HG02970 (cell line): ENCODE data around the gene PRKG2.

Source experiments
- ATAC-seq: cut with Tn5 transposase; IDR thresholded peaks from one replicate; pipeline ENCODE4 v1.9.1; 2021; ENCODE audit warnings: mild to moderate bottlenecking, moderate library complexity, moderate number of reproducible peaks; ENCODE audit not compliant: unreplicated experiment, low FRiP score

Gene PRKG2

GRCh38 chr4:81113024-81113423 lies 102.0 kb downstream of the PRKG2 start:
- ATAC-seq: no peak

DNA sequence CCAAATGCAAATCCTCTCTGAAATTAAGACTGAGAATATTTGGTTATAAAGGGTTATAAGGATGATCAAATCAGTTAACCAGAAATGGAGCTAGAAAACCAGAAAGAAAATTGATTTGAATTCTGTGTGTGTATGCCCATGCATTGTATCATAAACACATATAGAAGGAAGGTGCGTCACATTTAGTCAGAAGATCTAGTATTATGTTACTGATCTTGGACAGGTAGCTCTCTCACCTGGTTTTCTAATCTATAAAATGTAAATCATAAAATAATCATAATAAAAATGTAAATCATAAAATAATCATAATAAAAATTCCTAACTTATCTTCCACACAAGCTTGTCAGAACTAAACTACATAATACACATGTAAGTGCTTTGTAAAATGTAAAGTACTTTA lies 105.7 kb downstream of the PRKG2 start:
- no peak for ATAC-seq

- ATAC-seq: no peak
Measured at GRCh38 chr4:81106150-81106549, 108.9 kb downstream of the PRKG2 start.

DNA sequence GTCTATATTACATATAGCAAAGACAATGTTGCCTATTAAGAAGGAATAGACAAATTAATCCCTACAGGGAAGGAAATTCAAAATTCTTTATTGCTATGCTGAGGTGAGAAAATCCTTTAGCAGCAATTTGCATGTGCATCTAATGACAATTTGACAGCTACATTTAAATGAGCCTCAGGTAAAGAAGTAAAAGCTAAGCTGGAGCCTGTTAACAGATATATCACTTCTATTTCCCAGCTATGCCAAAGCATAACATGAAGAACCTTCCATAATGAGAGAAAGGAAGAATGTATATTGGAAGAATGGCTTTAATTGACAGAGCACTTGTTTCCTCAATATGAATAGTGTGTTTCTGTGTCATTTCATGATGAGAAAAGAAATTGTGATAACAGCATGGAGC lies 112.9 kb downstream of the PRKG2 start:
- no peak for ATAC-seq

DNA sequence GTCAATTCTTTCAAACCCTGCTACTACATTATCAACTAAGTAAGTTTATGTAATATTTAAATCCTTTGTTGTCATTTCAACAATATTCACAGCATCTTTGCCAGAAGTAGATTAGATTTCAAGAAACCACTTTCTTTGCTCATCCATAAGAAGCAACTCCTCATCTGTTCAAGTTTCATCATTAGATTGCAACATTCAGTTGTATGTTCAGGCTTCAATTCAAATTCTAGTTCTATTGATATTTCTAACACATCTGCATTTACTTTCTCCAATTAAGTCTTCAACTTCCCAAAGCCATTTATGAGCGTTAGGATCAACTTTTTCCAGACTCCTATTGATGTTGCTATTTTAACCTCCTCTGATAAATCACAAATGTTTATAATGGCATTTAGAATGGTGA lies 118.5 kb downstream of the PRKG2 start:
- no peak for ATAC-seq

- ATAC-seq: no peak
Measured at GRCh38 chr4:81095389-81095788, 119.6 kb downstream of the PRKG2 start.

- ATAC-seq: no peak
Measured at GRCh38 chr4:81093720-81094401, 121.2 kb downstream of the PRKG2 start.

DNA sequence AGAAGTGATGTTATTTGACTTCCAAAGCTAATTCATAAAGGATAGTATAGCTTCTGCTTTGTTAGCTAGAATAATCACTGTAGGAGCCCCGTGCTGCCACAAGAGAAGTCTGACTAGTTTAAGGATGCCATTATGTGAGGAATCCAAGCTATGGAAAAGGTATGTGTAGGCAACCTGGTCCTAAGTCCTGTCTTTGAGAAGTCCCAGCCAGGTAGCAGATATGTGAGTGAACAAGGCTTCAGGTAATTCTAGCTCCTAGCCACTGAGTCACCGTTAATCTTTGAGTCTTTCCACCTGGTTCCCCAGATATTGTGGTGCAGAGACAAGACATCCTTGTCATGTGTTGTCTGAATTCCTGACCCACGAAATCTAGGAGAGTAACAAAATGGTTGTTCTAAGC lies 129.0 kb downstream of the PRKG2 start:
- ATAC-seq: no peak

GRCh38 chr4:81085291-81085690 lies 129.7 kb downstream of the PRKG2 start:
- ATAC-seq: no peak

DNA sequence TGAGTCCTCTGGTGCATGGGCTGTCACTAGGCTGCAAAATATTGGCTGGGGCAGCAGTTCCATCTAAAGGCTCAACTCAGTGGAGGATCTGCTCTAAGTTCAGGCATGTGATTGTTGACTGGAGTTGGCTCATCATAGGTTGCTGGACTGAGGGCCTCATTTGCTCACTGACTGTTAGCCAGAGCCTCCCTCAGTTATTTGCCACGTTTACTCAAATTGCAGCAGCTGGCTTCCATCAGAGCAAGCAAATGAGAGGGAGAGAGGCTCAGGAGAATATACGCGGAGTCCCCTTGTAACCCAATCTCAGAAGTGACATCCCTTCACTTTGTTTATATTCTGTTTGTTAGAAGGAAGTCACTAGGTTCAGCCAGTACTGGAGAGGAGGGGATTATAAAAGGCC lies 130.4 kb downstream of the PRKG2 start:
- ATAC-seq: no peak

GRCh38 chr4:81084029-81084428 lies 131.0 kb downstream of the PRKG2 start:
- no peak for ATAC-seq

DNA sequence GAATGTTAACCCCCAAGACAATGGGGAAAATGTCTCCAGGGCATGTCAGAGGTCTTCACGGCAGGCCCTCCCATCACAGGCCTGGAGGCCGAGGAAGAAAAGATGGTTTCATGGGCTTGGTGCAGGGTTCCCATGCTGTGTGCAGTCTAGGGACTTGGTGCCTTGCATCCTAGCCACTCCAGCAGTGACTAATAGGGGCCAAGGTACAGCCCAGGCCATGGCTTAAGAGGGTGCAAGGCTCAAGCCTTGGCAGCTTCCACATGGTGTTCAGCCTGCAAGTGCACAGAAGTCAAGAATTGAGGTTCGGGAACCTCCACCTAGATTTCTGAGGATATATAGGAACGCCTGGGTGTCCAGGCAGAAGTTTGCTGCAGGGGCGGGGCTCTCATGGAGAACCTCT lies 133.9 kb downstream of the PRKG2 start:
- ATAC-seq: no peak

- no peak for ATAC-seq
Measured at GRCh38 chr4:81071013-81071412, 144.0 kb downstream of the PRKG2 start.

GRCh38 chr4:81069706-81070331 lies 145.2 kb downstream of the PRKG2 start:
- ATAC-seq: peak; percentile 93

DNA sequence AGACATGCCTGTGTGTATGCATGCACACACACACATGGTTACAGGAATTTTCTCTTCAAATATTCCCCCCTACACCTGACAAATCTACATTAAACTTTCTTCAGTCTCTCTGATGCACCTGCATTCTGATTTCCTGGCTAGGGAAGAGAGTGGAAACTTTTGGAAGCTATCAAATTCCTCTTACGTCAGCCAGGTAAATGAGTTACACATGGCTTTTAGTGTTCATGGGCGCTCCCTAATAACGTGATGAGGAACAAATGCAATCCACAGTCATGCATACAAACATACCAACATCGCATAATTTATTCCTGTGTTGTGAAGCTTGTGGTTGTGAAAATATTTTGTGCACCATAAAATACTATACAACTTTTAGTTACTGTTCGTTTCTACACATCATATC lies 149.6 kb downstream of the PRKG2 start:
- no peak for ATAC-seq

DNA sequence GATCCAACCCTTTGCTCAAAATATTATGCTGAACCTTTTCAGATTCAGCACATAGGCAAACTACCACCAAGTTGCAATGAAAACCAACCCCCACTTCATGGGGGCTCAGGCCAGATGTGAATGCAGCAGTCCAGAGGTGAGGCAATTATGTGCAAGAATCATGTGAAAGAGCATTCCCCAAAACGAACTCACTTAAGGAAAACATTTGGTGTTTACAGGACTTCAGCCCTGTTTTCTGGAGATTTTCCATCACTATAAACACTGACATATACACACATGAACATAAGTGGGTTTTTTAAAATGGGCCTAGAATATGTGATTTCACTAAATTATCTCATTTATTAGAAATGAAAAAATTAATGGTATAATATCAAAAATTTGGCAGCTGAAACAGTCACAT lies 153.0 kb downstream of the PRKG2 start:
- no peak for ATAC-seq

- ATAC-seq: no peak
Measured at GRCh38 chr4:81061344-81061730, 153.7 kb downstream of the PRKG2 start.

- ATAC-seq: no peak
Measured at GRCh38 chr4:81060587-81061343, 154.3 kb downstream of the PRKG2 start.

DNA sequence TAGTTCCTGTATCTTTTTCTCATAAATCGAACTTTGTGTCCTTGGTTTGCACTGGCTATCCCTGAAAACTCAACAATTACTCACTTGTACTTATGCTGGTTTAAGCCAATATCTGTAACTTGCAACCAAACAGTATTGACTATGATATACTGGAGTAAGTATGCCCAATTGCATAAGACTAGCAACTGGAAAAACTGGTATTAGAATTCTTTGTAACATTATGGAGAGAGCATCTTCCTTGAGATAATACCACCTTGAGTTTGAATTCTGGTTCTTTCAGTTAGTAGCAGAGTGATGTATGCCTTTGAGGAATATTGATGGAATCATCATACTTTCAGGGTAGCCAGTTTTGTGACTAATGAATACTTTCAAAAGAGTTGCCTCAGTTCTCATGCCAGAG lies 156.4 kb downstream of the PRKG2 start:
- ATAC-seq: no peak

GRCh38 chr4:81052119-81053068 lies 162.6 kb downstream of the PRKG2 start:
- ATAC-seq: peak; percentile 94

DNA sequence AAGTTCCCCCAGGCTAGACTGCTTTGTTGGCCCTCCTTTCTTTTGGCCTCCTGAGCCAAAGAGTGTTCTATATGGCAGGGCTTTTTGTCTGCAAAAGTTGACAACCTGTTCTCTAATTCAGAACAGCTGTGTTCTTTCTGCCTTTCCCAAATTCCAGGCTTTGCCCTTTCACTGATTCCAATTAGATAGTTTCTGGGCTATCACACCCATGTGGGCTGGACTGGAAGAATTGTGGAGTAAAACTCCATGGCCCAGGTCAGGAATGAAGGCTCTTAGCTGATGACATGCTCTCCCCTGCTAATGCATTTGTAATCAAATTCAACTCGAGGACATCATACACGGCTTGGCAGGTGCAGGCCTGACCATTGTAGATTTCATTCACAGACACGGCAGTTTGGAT lies 165.1 kb downstream of the PRKG2 start:
- ATAC-seq: no peak
